ENCODE data around the gene AZU1. TPM values are rescaled to one million over a fixed set of nuclear protein-coding genes. Genes with fewer than 3 reads are reported as not detected.
A peak's percentile ranks its signal among the peaks of the same experiment; 100 is the strongest.
"Not testable (repeated sequence)": the region's sequence is repeated elsewhere in the genome, so short reads cannot be mapped to it uniquely, and the experiment has no call there.

The AZU1 gene
- total RNA-seq, 2 donors from 2014 or later: 6.9 TPM; not detected in 1

- intact Hi-C loops (cut with DNase I): no loop called here
- Histone ChIP-seq H3K36me3 (no peaks in the 10 kb centered on the region), H3K27ac (no peak overlapping the region), H3K4me1 (replicated peaks) (peaks cover 4% of the 10 kb centered on the region), H3K4me3 (no peak overlapping the region), H3K27me3 (replicated peaks; ENCODE audit: insufficient read depth) (peaks cover 12% of the 10 kb centered on the region), H3K9me3 (no peaks in the 10 kb centered on the region)
- 41% methylated on average over 12 of the region's 12 CpGs for WGBS
- no peak for TF ChIP-seq POLR2AphosphoS5 (IDR thresholded peaks at IDR 0.05)
- no peak for TF ChIP-seq CTCF (IDR thresholded peaks at IDR 0.05)
- TF ChIP-seq POLR2A (IDR thresholded peaks at IDR 0.05): no peak
- no peak for DNase-seq (ENCODE audit: low spot score)
Measured at GRCh38 chr19:848386-848921, 20.8 kb downstream of the AZU1 start.

- H3K27me3 ChIP-seq (replicated peaks; ENCODE audit: insufficient read depth); H3K27ac ChIP-seq; H3K9me3 ChIP-seq; H3K4me1 ChIP-seq (replicated peaks); DNase-seq (ENCODE audit: low spot score); intact Hi-C loops (cut with DNase I); H3K36me3 ChIP-seq; H3K4me3 ChIP-seq: not testable (repeated sequence)
- WGBS: 72% methylated on average over 8 of the region's 8 CpGs
Measured at GRCh38 chr19:849195-849594, 21.6 kb downstream of the AZU1 start.

- peak overlapping the region; percentile 55 to 64 for H3K27ac ChIP-seq
- H3K4me3 ChIP-seq: no peak overlapping the region
- H3K27me3 ChIP-seq (replicated peaks; ENCODE audit: insufficient read depth): peaks cover 6% of the 10 kb centered on the region
Measured at GRCh38 chr19:850221-850978, 22.8 kb downstream of the AZU1 start.

GRCh38 chr19:850979-851335 lies 23.3 kb downstream of the AZU1 start:
- Histone ChIP-seq H3K4me1 (replicated peaks) (peaks cover 4% of the 10 kb centered on the region), H3K4me3 (no peak overlapping the region), H3K36me3 (no peaks in the 10 kb centered on the region), H3K9me3 (no peaks in the 10 kb centered on the region), H3K27ac (peak overlapping the region; percentile 55 to 64), H3K27me3 (replicated peaks; ENCODE audit: insufficient read depth) (peaks cover 6% of the 10 kb centered on the region)
- 52% methylated on average over 8 of the region's 13 CpGs for WGBS
- DNase-seq (ENCODE audit: low spot score): no peak
- intact Hi-C loops (cut with DNase I): no loop called here
- TF ChIP-seq POLR2A (IDR thresholded peaks at IDR 0.05): no peak
- no peak for TF ChIP-seq CTCF (IDR thresholded peaks at IDR 0.05)
- TF ChIP-seq POLR2AphosphoS5 (IDR thresholded peaks at IDR 0.05): no peak

More at GRCh38 chr19:850221-850978, 22.8 kb downstream of the AZU1 start:
- 19% methylated on average over 27 of the region's 28 CpGs for WGBS
- Histone ChIP-seq H3K9me3 (no peaks in the 10 kb centered on the region), H3K36me3 (no peaks in the 10 kb centered on the region), H3K4me1 (replicated peaks) (peaks cover 4% of the 10 kb centered on the region)
- peak; percentile 81 for DNase-seq (ENCODE audit: low spot score)
- intact Hi-C loops (cut with DNase I): no loop called here
- peak; percentile 84 for TF ChIP-seq POLR2AphosphoS5 (IDR thresholded peaks at IDR 0.05)
- no peak for TF ChIP-seq POLR2A (IDR thresholded peaks at IDR 0.05)
- TF ChIP-seq CTCF (IDR thresholded peaks at IDR 0.05): no peak

- H3K4me3 ChIP-seq: no peak within 1 kb of the TSS
Measured at GRCh38 chr19:852136-853013, 24.7 kb downstream of the AZU1 start, which contains the start of gene ELANE. Gene ELANE (plus strand): TSS chr19:852303. CDS start chr19:852329, 26 bp downstream.

More at GRCh38 chr19:852136-853013, 24.7 kb downstream of the AZU1 start, which contains the start of gene ELANE:
- TF ChIP-seq POLR2A (IDR thresholded peaks at IDR 0.05) (no peak), POLR2AphosphoS5 (IDR thresholded peaks at IDR 0.05) (no peak), CTCF (IDR thresholded peaks at IDR 0.05) (no peak)
- DNase-seq (ENCODE audit: low spot score): no peak
- H3K9me3 ChIP-seq: no peaks in the 10 kb centered on the region
- H3K36me3 ChIP-seq: no peaks in the 10 kb centered on the region
- H3K27me3 ChIP-seq (replicated peaks; ENCODE audit: insufficient read depth): peaks cover 6% of the 10 kb centered on the region
- peaks cover 4% of the 10 kb centered on the region for H3K4me1 ChIP-seq (replicated peaks)
- WGBS: 72% methylated on average over 37 of the region's 55 CpGs
- intact Hi-C loops (cut with DNase I): no loop called here
- peak within 1 kb of the TSS; percentile 55 to 64 for H3K27ac ChIP-seq

Measured in prostate gland (tissue), 2 donors.